ENCODE data around the gene CARD19. TPM values are rescaled to one million over a fixed set of nuclear protein-coding genes. Genes with fewer than 3 reads are reported as not detected.
"Not testable (repeated sequence)": the region's sequence is repeated elsewhere in the genome, so short reads cannot be mapped to it uniquely, and the experiment has no call there.

The CARD19 gene
- total RNA-seq, 1 donor from 2014 or later, result 22.4 TPM

DNA sequence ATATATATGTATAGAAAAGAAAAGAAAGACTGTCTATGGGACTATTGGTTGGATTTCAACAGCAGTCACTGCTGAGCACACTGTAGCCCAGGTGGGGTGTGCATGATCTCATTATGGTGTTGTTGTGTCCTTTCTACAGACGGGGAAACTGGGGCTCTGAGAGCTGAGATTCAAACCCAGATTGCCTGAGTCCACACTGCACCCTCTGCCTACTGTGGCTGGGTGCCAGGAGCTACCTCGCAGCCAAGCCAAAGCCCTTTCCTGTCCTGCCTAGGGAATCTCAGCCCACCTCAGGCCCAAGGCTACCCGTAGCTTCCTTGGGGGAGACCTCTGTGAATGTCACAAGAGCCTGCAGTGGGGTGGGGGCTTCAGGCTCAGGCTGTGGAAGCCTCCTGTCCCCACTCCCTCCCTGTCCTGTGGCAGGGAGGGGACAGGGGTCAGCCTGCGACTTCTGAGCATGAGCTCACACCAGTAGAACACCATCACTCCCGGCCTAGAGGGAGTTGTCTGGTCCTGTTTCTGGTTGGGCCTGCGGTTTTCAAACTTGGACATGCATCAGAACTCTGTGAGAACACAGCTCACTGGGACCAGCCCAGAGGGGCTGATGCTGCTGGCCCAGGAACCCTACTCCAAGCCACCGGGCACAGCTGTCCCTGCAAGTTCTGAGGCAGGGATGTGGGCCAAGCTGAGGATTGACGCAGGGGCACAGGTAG is 45.9 kb downstream of the CARD19 start:
- DNase-seq, result no peak
- intact Hi-C loops (cut with micrococcal nuclease), result no loop called here
- ATAC-seq, result no peak

DNA sequence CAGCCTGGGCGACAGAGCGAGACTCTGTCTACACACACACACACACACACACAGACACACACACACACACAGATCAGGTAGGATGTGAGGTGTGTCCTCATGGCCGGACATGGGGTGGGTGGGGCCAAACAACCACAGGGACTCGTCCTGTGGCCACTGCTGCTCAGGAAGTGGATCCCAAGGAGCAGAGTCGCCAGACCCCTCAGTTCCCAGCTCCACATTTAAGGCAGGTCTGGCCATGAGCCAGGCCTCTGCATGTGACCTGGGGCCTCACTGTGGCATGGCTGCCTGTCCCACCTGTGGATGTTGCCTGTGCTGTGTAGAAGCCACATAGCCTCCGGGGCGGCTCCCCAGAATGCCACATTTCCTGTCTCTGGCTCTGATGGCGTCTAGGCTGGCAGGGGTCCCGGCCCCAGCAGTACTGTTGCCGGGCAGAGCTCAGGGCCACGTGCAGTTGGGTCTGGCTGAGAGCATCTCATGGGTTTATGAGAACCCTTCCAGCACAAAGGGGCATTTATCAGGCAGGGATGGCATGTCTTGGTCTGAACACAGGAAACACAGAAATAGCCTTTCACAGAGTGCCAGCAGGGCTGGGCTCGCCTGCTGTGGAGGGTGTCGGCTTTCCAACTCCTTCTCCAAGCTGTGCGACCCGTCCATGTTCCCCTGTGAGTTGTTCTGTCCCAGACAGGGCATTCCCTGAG is 48.0 kb downstream of the CARD19 start:
- no peak for DNase-seq
- ATAC-seq, result peak; percentile 81
- intact Hi-C loops (cut with micrococcal nuclease), result no loop called here

DNA sequence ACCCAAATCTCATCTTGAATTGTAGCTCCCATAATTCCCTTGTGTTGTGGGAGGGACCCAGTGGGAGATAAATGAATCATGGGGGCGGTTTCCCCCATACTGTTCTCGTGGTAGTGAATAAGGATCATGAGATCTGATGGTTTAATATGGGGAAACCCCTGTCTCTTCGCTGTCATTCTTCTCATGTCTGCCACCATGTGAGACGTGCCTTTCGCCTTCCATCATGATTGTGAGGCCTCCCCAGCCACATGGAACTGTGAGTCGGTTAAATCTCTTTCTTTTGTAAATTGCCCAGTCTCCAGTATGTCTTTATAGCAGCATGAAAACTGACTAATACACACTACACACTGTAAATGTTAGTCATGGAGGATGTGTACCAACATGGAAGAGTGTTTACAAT is 50.7 kb downstream of the CARD19 start:
- ATAC-seq; intact Hi-C loops (cut with micrococcal nuclease); DNase-seq: not testable (repeated sequence)

DNA sequence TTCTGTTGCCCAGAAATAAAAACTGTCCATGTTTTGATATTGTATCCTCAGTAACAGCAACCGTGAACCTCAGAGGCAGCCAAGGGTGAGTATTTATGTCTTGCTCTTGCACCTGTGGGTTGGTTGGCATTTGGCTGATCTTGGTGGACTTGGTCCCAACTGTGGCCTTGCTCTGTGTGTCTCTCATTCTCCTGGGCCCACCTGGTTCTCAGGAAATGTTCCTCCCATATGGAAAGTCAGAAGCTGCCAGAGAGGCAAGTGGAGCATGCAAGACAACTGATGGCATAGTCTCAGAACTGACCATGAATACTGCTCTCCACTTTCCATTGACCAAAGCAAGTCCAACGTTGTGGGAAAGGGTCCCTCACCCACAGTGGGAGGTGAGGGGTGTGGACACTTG is 51.6 kb downstream of the CARD19 start:
- ATAC-seq, result no peak
- intact Hi-C loops (cut with micrococcal nuclease), result no loop called here
- DNase-seq, result no peak

DNA sequence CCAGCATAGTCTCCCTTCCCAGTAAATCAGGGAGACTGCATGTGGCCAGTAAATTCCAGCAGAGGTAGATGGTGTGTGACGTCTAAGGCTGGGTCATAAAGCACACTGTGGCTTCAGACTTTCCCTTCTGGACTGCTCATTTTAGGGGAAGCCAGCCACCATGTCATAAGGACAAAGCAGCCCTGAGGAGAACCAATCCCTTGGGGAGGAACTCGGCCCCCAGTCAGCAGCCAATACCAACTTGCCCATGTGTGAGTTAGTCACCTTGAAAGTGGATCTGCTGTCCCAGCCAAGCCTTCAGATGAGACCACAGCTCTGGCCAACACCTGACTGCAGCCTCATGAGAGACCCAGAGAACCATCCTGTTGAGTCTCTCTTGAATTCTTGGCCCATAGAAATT is 52.7 kb downstream of the CARD19 start:
- no peak for DNase-seq
- no peak for ATAC-seq
- intact Hi-C loops (cut with micrococcal nuclease), result no loop called here

DNA sequence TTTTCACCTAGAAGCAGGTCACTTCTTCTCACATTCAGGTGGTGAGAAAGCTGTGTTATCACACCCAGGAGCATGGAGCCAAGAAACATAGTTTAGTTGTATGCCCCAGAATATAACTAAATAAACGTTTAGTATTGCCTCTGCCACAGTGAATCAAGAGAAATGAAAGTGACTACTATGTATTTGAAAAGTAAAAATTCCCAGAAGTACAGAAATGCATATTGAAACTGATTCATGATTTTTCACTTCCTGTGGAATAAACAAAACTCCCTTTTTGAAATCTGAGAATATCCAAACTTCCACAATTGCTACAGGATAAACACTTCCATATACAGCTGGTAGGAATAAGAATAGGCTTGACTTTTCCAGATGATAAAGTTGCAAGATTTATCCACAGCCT is 53.3 kb downstream of the CARD19 start:
- intact Hi-C loops (cut with micrococcal nuclease), result no loop called here
- DNase-seq (no peak), ATAC-seq (no peak)

DNA sequence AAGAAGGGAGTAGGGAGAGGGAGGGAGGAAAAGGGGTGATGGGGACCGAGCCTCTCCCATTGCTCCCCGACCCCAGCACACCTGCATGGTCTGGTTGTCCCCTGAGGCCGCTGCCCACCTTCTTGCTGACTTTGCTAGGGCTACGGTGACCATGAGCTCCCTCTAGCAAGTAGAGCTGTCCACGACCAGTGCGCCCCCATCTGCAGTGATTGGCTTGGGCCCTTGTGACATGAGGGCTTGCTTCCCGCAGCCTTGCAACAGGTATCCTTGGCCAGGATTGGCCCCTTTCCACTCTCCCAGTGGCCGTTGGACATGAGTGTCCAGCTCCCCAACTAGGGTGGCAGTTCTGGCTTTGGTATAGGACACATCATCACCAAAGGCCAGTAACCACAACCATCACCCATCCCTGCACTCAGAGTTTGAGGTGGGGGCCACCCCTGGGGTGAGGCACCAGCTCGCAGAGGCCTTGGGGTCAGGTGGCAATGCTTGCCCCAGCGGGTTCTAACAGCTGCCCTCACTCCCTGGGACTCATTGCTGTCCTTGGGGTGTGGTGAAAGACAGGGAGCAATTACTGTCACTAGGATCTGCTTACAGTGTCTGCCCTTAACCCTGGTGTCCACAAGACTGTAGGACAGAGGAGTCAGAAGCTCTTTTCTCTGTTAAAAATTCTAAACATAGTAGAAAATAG is 55.2 kb downstream of the CARD19 start:
- ATAC-seq (no peak), DNase-seq (no peak)
- intact Hi-C loops (cut with micrococcal nuclease), result no loop called here

DNA sequence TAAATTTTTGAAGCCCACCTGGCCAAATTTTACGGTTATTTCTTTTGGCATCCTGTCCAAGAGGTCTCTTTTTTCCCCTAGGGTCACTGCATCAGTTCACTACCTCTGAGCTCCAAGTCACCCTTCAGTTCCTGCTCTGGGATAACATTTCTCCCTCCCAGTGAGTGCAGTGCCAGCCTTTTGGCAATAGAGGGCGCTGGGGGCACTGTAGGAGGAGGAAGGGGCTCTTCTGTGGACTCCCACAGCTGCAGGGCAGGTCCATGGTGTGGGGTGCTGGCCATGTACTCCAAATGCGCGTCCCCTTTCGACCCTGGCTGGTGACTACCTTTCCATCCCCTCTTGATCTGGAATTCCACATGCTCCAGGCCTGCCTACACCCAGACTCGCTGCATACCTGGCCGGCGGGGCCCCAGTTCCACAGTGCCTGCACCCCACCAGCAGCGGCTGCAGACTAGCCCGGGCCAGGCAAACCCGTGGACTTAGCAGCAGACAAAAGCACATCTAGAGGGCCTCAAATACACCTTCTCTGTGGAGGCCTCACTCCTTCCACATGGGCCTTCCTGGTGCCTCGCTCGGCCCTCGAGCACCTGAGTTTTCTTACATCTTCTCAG is 58.4 kb downstream of the CARD19 start:
- intact Hi-C loops (cut with micrococcal nuclease), result no loop called here
- DNase-seq (no peak), ATAC-seq (peak; percentile 46)

DNA sequence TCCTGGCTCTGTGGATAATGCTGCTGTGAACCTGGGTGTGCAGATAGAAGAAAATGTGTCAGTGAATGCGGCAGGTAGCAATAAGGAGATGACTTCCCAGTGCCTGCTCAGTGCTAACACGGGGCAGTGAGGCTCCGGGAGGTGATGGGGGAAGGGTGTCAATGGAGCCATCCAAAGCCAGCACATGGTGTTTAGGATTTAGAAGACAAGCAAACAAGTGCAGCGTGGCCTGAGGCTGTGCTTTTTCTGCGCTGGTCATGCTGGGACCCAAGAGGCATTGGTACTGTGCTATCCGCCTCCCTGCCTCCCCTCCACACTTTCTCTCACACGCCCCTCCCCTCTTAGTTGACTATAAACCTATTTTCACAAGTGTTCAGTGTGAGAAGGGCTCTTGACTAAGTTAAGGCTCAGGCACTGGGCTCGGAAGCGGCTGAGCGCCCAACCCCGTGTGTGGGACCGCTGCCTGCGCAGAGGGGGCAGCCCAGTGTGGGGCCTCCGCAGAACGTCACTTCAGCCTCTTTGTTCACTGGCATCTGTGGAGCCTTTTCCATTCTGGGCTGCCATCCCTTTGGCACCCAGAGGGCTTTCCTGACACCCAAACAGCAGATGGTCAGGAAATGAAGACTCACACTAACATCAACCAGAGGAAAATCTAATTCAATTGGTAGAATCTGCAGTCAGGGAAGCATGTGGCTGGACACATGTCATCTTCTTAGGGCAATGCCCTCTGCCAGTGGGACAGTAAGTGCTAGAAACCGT is 59.9 kb downstream of the CARD19 start:
- DNase-seq, result no peak
- ATAC-seq, result no peak
- intact Hi-C loops (cut with micrococcal nuclease), result no loop called here

DNA sequence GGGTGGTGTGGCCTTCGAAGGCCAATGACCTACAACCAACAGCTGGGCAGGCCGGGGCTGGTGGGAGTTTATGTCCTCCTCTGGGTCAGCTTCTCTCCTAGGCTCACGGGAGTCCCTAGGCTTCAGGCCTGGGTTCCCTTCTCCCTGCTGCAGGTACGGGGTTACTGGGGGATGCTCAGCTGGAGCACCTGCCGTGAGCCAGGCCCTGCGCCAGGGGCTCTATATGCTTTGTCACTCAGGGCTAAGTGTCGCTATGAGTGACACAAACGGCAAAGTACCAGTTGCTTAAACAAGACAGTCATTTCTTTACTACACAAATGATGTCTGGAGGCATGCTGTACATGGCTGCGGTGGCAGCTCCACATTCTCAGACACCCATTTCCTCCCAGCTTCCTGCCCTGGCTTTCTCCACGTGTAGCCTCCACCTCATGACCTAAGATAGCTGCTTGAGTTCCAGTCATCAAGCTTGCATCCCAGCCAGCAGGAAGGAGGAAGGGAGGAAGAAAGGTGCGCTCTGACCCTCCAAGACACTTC is 60.5 kb downstream of the CARD19 start:
- no peak for DNase-seq
- intact Hi-C loops (cut with micrococcal nuclease), result no loop called here
- ATAC-seq, result no peak

DNA sequence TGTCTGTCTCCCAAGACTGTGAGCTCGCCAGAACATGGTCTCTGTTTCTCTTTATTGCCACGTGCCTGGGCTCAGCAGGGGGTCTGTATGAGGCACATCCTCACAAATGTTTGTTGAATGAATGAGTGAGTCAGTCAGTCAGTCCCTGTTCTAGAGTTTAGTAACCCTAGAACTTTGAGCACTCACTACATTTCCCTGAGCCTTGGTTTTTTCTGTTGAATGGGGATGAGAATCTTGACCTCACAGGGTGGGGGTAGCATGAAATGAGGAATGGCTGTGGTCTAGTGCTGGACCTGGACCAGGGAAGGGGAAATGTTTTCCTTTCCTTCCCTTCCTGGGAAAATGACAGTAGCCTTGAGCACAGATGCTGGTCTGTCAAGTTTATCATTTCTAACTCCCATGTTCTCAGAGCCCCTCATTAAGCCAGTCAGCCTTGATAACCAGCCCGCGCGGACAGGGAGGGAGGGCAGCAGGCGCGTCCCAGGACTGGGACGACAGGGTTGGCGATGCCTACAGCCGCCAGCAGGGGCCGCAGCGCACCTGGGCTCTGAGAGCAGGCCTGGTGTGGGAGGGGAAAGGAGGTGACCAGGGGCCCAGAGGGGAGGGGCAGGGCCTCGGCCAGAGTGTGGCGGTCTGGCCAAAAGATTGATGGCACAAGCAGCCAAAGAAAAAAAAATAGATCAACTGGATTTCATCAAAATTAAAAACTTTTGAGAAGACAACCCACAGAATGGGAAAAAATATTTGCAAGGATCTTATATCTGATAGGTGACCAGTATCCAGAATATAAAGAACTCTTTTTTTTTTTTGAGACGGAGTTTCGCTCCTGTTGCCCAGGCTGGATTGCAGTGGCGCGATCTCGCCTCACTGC is 63.8 kb downstream of the CARD19 start:
- DNase-seq, result peak; percentile 92
- ATAC-seq, result peak; percentile 92
- intact Hi-C loops (cut with micrococcal nuclease), result no loop called here

DNA sequence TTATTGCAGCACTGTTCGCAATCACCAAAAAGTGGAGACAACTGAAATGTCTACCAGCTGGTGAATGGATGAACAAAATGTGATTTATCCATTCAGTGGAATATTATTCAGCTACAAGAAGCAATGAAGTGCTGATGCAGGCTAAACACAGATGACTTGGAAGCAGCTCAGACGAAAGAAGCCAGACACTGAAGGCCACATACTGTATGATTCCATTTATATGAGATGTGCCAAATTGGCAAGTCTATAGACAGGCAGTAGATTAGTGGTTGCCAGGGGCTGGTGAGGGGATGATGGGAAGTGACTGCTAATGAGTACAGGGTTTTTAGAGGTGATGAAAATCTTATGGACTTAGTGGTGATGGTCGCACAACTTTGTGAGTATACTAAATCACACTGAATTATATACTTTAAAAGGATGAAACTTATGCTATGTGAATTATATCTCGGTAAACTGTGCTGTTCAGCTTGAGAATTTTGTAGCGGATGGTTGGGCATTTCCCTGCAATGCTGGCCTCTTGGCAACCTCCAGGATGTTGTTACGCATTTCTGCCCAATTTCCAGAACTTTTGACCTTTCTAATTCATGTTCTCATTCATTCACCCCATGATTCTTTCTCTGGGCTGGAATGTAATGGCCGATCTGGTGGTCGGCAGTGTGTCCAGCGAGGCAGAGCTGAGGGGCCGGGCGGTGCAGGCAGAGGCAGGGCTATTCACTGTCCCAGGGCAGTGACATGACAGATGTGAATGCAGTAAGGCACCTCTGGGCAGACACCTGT is 66.0 kb downstream of the CARD19 start:
- no peak for DNase-seq
- intact Hi-C loops (cut with micrococcal nuclease), result no loop called here
- ATAC-seq, result peak; percentile 90

Other genes starting within 250 kb of the CARD19 start
- 4.5 TPM for gene ZNF484, start 218.2 kb upstream of the CARD19 start, total RNA-seq
- 3.2 TPM for gene FGD3, start 148.7 kb upstream of the CARD19 start, total RNA-seq
- gene SUSD3, start 37.5 kb upstream of the CARD19 start, total RNA-seq, result 0.87 TPM
- 46.8 TPM for gene NINJ1, start 38.0 kb downstream of the CARD19 start, total RNA-seq
- gene WNK2, start 87.9 kb downstream of the CARD19 start, total RNA-seq, result 250 TPM

Data from left ventricle myocardium superior (tissue), 1 donor.